GM12878 (cell line): ENCODE results near the gene MZT2B.
"Not testable (repeated sequence)": the region's sequence is repeated elsewhere in the genome, so short reads cannot be mapped to it uniquely, and the experiment has no call there.

ENCODE experiments used
- ATF3 ChIP-seq: IDR thresholded peaks from 2 replicates; pipeline ENCODE4 v1.6.1; 2011; ENCODE audit warnings: low read depth, mild to moderate bottlenecking, low read length, moderate library complexity, borderline replicate concordance; ENCODE audit errors: extremely low read depth
- CBX3 ChIP-seq: fragments of 200-600 bp; sonication (generic); IDR thresholded peaks from 2 replicates; pipeline ENCODE4 v1.6.1; 2016; ENCODE audit warnings: low read depth, borderline replicate concordance
- CREB1 ChIP-seq: IDR thresholded peaks from 2 replicates; pipeline ENCODE4 v1.6.1; 2012; ENCODE audit warnings: low read depth, mild to moderate bottlenecking, inconsistent platforms
- CTCF ChIP-seq, 3 experiments: IDR thresholded peaks in 2 of 3; conservative IDR thresholded peaks in 1 of 3; 2 replicates each; pipeline ENCODE4 v1.5.1; 2011; ENCODE audit warnings: low read depth in 3 of 3, low read length in 3 of 3, mild to moderate bottlenecking in 3 of 3, control low read depth in 2 of 3, moderate library complexity in 2 of 3, inconsistent platforms in 1 of 3, mixed read lengths in 1 of 3; ENCODE audit not compliant: control insufficient read depth in 2 of 3, insufficient read depth in 1 of 3; ENCODE audit errors: extremely low read depth in 1 of 3
- E2F4 ChIP-seq: IDR thresholded peaks from 2 replicates; pipeline ENCODE4 v1.6.1; 2012; ENCODE audit warnings: low read depth, low read length, improper control_type of control experiment
- FOXK2 ChIP-seq: fragments of 450-650 bp; IDR thresholded peaks from 2 replicates; pipeline ENCODE4 v1.6.1; 2017; ENCODE audit warnings: mild to moderate bottlenecking, moderate library complexity
- FOXM1 ChIP-seq: IDR thresholded peaks from 2 replicates; pipeline ENCODE4 v1.6.1; 2012; ENCODE audit warnings: low read depth, mild to moderate bottlenecking, inconsistent platforms, low read length, moderate library complexity
- NR2C2 ChIP-seq: IDR thresholded peaks from 2 replicates; pipeline ENCODE4 v1.6.1; 2011; ENCODE audit warnings: borderline replicate concordance, low read depth; ENCODE audit not compliant: control insufficient read depth, insufficient read length
- POLR2AphosphoS5 ChIP-seq: IDR thresholded peaks from 2 replicates; pipeline ENCODE4 v1.6.1; 2011; ENCODE audit warnings: mild to moderate bottlenecking, low read length, inconsistent platforms
- YBX1 ChIP-seq: fragments of 450-650 bp; IDR thresholded peaks from 2 replicates; pipeline ENCODE4 v1.6.1; 2016; ENCODE audit warnings: antibody characterized with exemption

GRCh38 chr2:130220505-130220904 lies 38.4 kb downstream of the MZT2B start:
- not testable (repeated sequence) for TF ChIP-seq CTCF (IDR thresholded peaks at IDR 0.05 in 2 of 3, conservative IDR thresholded peaks at IDR 0.05 in 1 of 3; ENCODE audit: control insufficient read depth in 2 of 3, extremely low read depth in 1 of 3, insufficient read depth in 1 of 3, low read depth in 3 of 3, low read length in 3 of 3); FOXK2; NR2C2; CBX3; ATF3; POLR2AphosphoS5; E2F4; YBX1; CREB1; FOXM1
